HepG2 (cell line): Measurements from ENCODE around the gene KIF27. TPM values are rescaled to one million over a fixed set of nuclear protein-coding genes. Genes with fewer than 3 reads are reported as not detected.

Source experiments
- CAMTA2 ChIP-seq: sonication (generic); formaldehyde crosslinking; IDR thresholded peaks from 2 replicates; pipeline ENCODE4 v1.4.0; 2020; ENCODE audit warnings: mild to moderate bottlenecking, missing genetic modification reagents, borderline replicate concordance
- EP300 ChIP-seq, 3 experiments: sonication (generic) in 1 of 3; formaldehyde crosslinking in 1 of 3; IDR thresholded peaks; 2 replicates each; pipeline versions ENCODE4 v1.5.1 to v1.6.1; 2011 to 2020; ENCODE audit warnings: low read depth in 2 of 3, low read length in 2 of 3, borderline replicate concordance in 1 of 3, improper control_type of control experiment in 1 of 3, mild to moderate bottlenecking in 1 of 3, missing genetic modification reagents in 1 of 3, moderate library complexity in 1 of 3
- FOXJ3 ChIP-seq: sonication (generic); formaldehyde crosslinking; IDR thresholded peaks from 2 replicates; pipeline ENCODE4 v1.4.0; 2020; ENCODE audit warnings: missing genetic modification reagents, mild to moderate bottlenecking, borderline replicate concordance
- FOXK1 ChIP-seq: sonication (generic); formaldehyde crosslinking; IDR thresholded peaks from 2 replicates; pipeline ENCODE4 v1.4.0; 2020; ENCODE audit warnings: low read depth, missing genetic modification reagents, borderline replicate concordance
- HCFC1 ChIP-seq: fragments of 150-350 bp; IDR thresholded peaks from 2 replicates; pipeline ENCODE4 v1.6.1; 2014; ENCODE audit warnings: low read depth, low read length
- MXI1 ChIP-seq: IDR thresholded peaks from 3 replicates; pipeline ENCODE4 v1.6.1; 2012; ENCODE audit warnings: low read depth, low read length, inconsistent platforms, borderline replicate concordance
- NR2C2 ChIP-seq: sonication (generic); formaldehyde crosslinking; IDR thresholded peaks from 2 replicates; pipeline ENCODE4 v1.4.0; 2020; ENCODE audit warnings: missing genetic modification reagents, mild to moderate bottlenecking, moderate library complexity, borderline replicate concordance
- SRF ChIP-seq: IDR thresholded peaks from 2 replicates; pipeline ENCODE4 v1.6.1; 2011; ENCODE audit warnings: mild to moderate bottlenecking, low read depth, low read length, moderate library complexity
- ZFP82 ChIP-seq: sonication (generic); formaldehyde crosslinking; IDR thresholded peaks from 2 replicates; pipeline ENCODE4 v1.5.1; 2020; ENCODE audit warnings: mild to moderate bottlenecking, missing genetic modification reagents, borderline replicate concordance
- ZNF143 ChIP-seq: sonication (generic); formaldehyde crosslinking; IDR thresholded peaks from 2 replicates; pipeline ENCODE4 v1.4.0; 2020; ENCODE audit warnings: missing genetic modification reagents
- ZNF557 ChIP-seq: sonication (generic); formaldehyde crosslinking; IDR thresholded peaks from 2 replicates; pipeline ENCODE4 v1.4.0; 2020; ENCODE audit warnings: missing genetic modification reagents
- ZNF768 ChIP-seq: sonication (generic); formaldehyde crosslinking; IDR thresholded peaks from 2 replicates; pipeline ENCODE4 v1.4.0; 2020; ENCODE audit warnings: missing genetic modification reagents
- polyA plus RNA-seq, 8 experiments: library from polyadenylated mRNA; depleted of rRNA in 3 of 8; stranded (reverse) in 7 of 8; unstranded in 1 of 8; fragments of >200 nt; fragmentation: Illumina TruSeq in 4 of 8; extraction: Trizol in 4 of 8; gene quantifications; 2 replicates each; pipeline versions ENCODE4 v1.2.1 to v1.2.3, GENCODE V29; 2011 to 2016; ENCODE audit warnings: low read depth in 4 of 8, missing spikeins in 1 of 8, mixed read lengths in 1 of 8; ENCODE audit not compliant: insufficient read depth in 1 of 8
- total RNA-seq, 5 experiments: library from RNA; depleted of rRNA; stranded (reverse); fragments of >200 nt; fragmentation: Illumina TruSeq; extraction: Trizol; gene quantifications; 2 replicates each; pipeline ENCODE4 v1.2.3, GENCODE V29; 2016; ENCODE audit warnings: low read depth in 1 of 5
- TF ChIP-seq, protein P1 (sequence below): sonication (generic); formaldehyde crosslinking; IDR thresholded peaks from 2 replicates; pipeline ENCODE4 v1.5.0; 2020; ENCODE audit warnings: mild to moderate bottlenecking, missing genetic modification reagents, borderline replicate concordance

Gene KIF27
- total and polyA plus RNA-seq, 2 of the 13 experiments (the other 11 are each of a cell fraction or from before 2014, with no cell fraction given): 0.95 to 4.1 TPM

DNA sequence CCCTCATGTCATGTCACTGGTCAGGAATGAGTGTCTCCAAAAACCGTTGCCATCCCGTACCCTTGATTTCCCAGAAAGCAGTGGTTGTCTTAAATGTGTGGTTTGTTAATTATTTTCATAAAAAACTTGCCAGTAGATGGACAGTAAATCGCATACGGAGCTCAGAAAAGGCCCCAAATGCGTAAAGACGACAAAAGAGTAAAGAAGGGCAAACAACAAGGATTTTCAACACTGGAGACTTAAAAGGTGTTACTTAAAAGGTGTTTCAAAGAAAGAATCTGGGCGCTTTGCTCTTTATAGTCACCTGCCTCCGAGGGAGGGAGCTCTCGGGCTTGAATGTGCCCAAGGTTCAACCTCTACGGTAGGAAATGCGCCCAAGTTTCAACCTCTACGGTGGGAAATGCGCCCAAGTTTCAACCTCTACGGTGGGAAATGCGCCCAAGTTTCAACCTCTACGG lies 734 bp downstream of the KIF27 start (continued):
- TF ChIP-seq NR2C2: no peak
- no peak for TF ChIP-seq FOXK1 (CRISPR knock-in tag)
- 0 out of 3 replicates have a peak, but pooled peaks have one; percentile 34 for TF ChIP-seq MXI1
- peak; percentile 52 for TF ChIP-seq ZNF143 (CRISPR knock-in tag)
- TF ChIP-seq ZFP82 (CRISPR knock-in tag): no peak
- TF ChIP-seq CAMTA2 (CRISPR knock-in tag): no peak
- TF ChIP-seq FOXJ3 (CRISPR knock-in tag): peak; percentile 68; the same call in 1 of the 2 replicates
- TF ChIP-seq ZNF768 (CRISPR knock-in tag): no peak; the same call in 1 of the 2 replicates
- 0 out of 2 replicates have a peak, but pooled peaks have one; percentile 2 for TF ChIP-seq SRF
- TF ChIP-seq EP300 (IDR thresholded peaks at IDR 0.05; ENCODE audit: low read depth in 2 of 2, low read length in 2 of 2): 0 out of 4 replicates have a peak, but pooled peaks of 1 of the 2 experiments have one; percentile 7
- TF ChIP-seq EP300 (CRISPR knock-in tag; IDR thresholded peaks at IDR 0.05; ENCODE audit: borderline replicate concordance): no peak
- TF ChIP-seq HCFC1: no peak
- TF ChIP-seq ZNF557: 0 out of 2 replicates have a peak, but pooled peaks have one; percentile 75
- TF ChIP-seq, protein P1, sequence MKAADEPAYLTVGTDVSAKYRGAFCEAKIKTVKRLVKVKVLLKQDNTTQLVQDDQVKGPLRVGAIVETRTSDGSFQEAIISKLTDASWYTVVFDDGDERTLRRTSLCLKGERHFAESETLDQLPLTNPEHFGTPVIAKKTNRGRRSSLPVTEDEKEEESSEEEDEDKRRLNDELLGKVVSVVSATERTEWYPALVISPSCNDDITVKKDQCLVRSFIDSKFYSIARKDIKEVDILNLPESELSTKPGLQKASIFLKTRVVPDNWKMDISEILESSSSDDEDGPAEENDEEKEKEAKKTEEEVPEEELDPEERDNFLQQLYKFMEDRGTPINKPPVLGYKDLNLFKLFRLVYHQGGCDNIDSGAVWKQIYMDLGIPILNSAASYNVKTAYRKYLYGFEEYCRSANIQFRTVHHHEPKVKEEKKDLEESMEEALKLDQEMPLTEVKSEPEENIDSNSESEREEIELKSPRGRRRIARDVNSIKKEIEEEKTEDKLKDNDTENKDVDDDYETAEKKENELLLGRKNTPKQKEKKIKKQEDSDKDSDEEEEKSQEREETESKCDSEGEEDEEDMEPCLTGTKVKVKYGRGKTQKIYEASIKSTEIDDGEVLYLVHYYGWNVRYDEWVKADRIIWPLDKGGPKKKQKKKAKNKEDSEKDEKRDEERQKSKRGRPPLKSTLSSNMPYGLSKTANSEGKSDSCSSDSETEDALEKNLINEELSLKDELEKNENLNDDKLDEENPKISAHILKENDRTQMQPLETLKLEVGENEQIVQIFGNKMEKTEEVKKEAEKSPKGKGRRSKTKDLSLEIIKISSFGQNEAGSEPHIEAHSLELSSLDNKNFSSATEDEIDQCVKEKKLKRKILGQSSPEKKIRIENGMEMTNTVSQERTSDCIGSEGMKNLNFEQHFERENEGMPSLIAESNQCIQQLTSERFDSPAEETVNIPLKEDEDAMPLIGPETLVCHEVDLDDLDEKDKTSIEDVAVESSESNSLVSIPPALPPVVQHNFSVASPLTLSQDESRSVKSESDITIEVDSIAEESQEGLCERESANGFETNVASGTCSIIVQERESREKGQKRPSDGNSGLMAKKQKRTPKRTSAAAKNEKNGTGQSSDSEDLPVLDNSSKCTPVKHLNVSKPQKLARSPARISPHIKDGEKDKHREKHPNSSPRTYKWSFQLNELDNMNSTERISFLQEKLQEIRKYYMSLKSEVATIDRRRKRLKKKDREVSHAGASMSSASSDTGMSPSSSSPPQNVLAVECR (CRISPR knock-in tag): no peak
